KMS-11 (cell line): ENCODE data around the gene DBN1.
"Not testable (repeated sequence)": the region's sequence is repeated elsewhere in the genome, so short reads cannot be mapped to it uniquely, and the experiment has no call there.

ENCODE experiments used
- H2AFZ ChIP-seq: fragments of 200-600 bp; sonication (generic); 2 replicates; pipeline ENCODE4 v1.6.1; 2016; ENCODE audit warnings: antibody characterized with exemption, mixed run types, low read depth
- H3K27ac ChIP-seq: fragments of 200-600 bp; sonication (generic); 2 replicates; pipeline ENCODE4 v1.6.1; 2016; ENCODE audit warnings: mild to moderate bottlenecking, mixed run types
- H3K27me3 ChIP-seq: fragments of 200-600 bp; sonication (generic); 2 replicates; pipeline ENCODE4 v1.6.1; 2017; ENCODE audit warnings: mild to moderate bottlenecking, low read depth, mixed run types, moderate library complexity; ENCODE audit not compliant: insufficient read depth
- H3K36me3 ChIP-seq: fragments of 200-600 bp; sonication (generic); 2 replicates; pipeline ENCODE4 v1.6.1; 2017; ENCODE audit warnings: mild to moderate bottlenecking, mixed run types; ENCODE audit not compliant: insufficient read depth
- H3K4me1 ChIP-seq: fragments of 200-600 bp; sonication (generic); 2 replicates; pipeline ENCODE4 v1.6.1; 2016; ENCODE audit warnings: mild to moderate bottlenecking, low read depth, mixed run types; ENCODE audit not compliant: poor library complexity, severe bottlenecking
- H3K4me2 ChIP-seq: fragments of 200-600 bp; sonication (generic); 2 replicates; pipeline ENCODE4 v1.7.0; 2016; ENCODE audit warnings: mild to moderate bottlenecking, mixed run types
- H3K4me3 ChIP-seq: fragments of 200-600 bp; sonication (generic); IDR thresholded peaks from 2 replicates; pipeline ENCODE4 v1.6.1; 2017; ENCODE audit warnings: low read depth, low read length, mixed read lengths; ENCODE audit not compliant: insufficient read depth
- H3K79me2 ChIP-seq: fragments of 200-600 bp; sonication (generic); 2 replicates; pipeline ENCODE4 v1.6.1; 2016; ENCODE audit warnings: low read depth, mixed run types; ENCODE audit not compliant: insufficient read depth
- H3K9ac ChIP-seq: fragments of 200-600 bp; sonication (generic); 2 replicates; pipeline ENCODE4 v1.6.1; 2016; ENCODE audit warnings: mild to moderate bottlenecking, mixed run types
- H4K20me1 ChIP-seq: fragments of 200-600 bp; sonication (generic); 2 replicates; pipeline ENCODE4 v1.6.1; 2016; ENCODE audit warnings: mild to moderate bottlenecking, mixed run types; ENCODE audit not compliant: insufficient read depth
- TF ChIP-seq, protein P1 (sequence below): fragments of 200-600 bp; sonication (generic); conservative IDR thresholded peaks from 2 replicates; pipeline ENCODE4 v1.6.1; 2017; ENCODE audit warnings: low read depth, mild to moderate bottlenecking, antibody characterized with exemption, low read length, moderate library complexity, mixed read lengths

The DBN1 gene

DNA sequence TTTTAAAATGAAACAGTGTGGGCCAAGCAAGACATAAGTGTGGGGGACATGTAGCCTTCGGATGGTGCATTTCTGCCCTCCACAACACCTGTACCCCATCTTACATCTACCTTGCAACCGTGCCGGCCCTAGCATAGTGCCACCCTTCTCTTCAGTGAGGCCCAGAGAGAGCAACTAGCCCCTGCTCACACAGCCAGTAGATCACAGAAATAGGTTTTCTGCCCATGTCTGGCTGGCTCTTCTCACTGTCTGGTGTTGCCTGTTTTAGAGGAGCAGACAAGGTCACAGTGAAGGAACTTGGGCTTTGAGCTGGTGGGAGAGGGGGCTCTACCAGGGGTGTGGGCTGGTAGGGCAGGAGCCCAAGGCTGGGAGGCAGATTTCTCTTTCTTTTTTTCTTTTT, 12.8 kb upstream of the DBN1 start:
- Histone ChIP-seq H3K4me3 (no peak overlapping the region), H3K4me1 (peaks cover 5% of the 10 kb centered on the region), H3K4me2 (no peak overlapping the region), H3K9ac (no peak overlapping the region), H4K20me1 (no peaks in the 10 kb centered on the region), H3K79me2 (no peaks in the 10 kb centered on the region), H3K27me3 (no peaks in the 10 kb centered on the region), H3K36me3 (no peaks in the 10 kb centered on the region), H3K27ac (no peak overlapping the region), H2AFZ (no peak overlapping the region)
- TF ChIP-seq, protein P1, sequence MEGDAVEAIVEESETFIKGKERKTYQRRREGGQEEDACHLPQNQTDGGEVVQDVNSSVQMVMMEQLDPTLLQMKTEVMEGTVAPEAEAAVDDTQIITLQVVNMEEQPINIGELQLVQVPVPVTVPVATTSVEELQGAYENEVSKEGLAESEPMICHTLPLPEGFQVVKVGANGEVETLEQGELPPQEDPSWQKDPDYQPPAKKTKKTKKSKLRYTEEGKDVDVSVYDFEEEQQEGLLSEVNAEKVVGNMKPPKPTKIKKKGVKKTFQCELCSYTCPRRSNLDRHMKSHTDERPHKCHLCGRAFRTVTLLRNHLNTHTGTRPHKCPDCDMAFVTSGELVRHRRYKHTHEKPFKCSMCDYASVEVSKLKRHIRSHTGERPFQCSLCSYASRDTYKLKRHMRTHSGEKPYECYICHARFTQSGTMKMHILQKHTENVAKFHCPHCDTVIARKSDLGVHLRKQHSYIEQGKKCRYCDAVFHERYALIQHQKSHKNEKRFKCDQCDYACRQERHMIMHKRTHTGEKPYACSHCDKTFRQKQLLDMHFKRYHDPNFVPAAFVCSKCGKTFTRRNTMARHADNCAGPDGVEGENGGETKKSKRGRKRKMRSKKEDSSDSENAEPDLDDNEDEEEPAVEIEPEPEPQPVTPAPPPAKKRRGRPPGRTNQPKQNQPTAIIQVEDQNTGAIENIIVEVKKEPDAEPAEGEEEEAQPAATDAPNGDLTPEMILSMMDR: no peak

DNA sequence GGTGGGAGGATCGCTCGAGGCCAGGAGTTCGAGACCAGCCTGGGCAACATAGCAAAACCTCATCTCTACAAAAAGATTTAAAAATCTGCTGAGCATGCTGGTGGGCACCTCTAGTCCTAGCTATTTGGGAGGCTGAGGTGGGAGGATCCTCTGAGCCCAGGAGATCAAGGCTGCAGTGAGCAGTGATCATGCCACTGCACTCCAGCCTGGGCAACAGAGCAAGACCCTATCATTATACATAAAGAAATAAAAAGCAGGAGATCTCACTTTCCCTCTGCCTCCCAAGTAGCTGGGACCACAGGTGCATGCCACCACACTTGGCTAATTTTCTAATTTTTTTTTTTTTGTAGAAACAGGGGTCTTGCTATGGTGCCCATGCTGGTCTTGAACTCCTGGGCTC, 12.3 kb upstream of the DBN1 start:
- not testable (repeated sequence) for H3K27ac ChIP-seq, H3K79me2 ChIP-seq, H3K36me3 ChIP-seq, H3K4me2 ChIP-seq, H3K27me3 ChIP-seq, H3K9ac ChIP-seq, H4K20me1 ChIP-seq, H3K4me1 ChIP-seq, H2AFZ ChIP-seq, H3K4me3 ChIP-seq

DNA sequence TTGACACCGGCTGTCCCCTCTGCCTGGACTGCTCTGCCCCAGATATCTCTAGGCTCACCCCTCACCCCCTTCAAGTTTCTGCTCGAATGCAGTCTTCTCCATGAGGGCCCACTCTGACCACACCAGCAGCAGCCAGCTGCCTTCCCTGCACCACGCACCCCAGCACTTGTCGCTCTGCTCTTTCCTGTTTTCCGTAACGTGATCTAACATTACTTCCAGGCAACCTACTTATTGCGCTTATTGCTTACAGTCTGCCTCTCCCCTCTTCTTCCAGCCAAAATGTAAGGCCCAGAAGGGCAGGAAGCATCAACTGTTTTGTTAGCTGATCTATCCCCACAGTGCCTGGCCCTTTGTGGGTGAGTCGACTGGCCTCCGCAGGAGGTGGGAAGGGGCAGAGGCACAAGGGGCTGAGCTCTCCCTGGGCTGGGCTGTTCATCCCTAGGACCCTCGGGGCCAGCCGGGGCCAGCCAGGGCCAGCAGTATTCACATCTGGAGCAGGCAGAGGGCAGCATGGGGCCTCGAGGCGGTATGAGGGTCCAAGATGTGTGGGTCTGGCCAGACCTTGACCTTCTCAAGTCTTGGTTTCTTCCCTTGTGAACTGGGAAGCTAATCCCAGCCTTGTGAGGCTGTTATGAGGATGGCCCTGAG, 11.6 kb upstream of the DBN1 start:
- Histone ChIP-seq H3K4me1 (peaks cover 5% of the 10 kb centered on the region), H3K36me3 (no peaks in the 10 kb centered on the region), H3K4me3 (no peak overlapping the region), H3K27me3 (no peaks in the 10 kb centered on the region), H3K79me2 (no peaks in the 10 kb centered on the region), H3K4me2 (no peak overlapping the region), H3K27ac (no peak overlapping the region), H3K9ac (no peak overlapping the region), H2AFZ (no peak overlapping the region), H4K20me1 (no peaks in the 10 kb centered on the region)
- TF ChIP-seq, protein P1: no peak

DNA sequence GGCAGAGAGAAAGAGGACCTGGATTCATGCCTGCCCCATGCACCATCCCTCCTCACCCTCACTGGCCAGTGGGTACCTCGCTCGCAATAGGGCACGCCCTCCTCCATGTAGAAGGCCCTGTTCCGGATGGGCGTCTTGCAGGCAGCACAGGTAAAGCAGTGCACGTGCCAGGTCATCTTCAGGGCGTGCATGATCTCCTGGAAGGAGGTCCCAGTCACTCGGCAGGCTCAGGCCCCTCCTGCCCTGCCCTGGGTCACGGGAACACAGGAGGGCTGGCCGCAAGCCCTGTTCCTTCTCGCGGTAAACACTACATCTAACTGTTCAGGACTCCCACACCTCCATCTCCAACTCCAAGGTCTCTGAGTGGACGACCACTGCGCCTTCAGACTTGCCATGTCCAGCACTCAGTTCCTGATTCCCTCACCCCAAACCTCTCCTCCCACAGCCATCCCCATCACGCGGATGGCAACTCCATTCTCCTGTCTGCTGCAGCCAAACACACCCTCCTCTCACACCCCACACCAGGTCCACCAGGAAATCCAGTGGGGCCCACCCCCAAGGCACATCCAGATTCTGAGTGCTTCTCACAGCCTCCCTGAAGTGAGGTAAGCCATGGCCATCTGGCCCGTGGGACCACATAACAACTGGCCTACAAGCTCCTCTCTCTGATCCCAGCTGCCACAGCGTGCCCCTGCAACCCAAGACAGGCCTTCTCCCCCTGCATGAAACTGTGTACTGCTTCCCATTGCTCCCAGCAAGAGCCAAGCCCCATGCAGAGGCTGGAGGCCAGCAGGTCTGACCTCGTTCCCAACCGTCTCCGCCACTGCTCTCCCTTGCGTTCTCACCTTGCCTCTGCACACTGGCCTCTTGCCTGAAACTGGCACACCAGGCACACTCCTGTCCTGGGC, 10.8 kb upstream of the DBN1 start:
- H3K9ac ChIP-seq: no peak overlapping the region
- H2AFZ ChIP-seq: no peak overlapping the region
- no peak overlapping the region for H3K4me2 ChIP-seq
- TF ChIP-seq, protein P1: no peak
- H3K4me1 ChIP-seq: peaks cover 5% of the 10 kb centered on the region
- H4K20me1 ChIP-seq: no peaks in the 10 kb centered on the region
- H3K27me3 ChIP-seq: no peaks in the 10 kb centered on the region
- H3K4me3 ChIP-seq: no peak overlapping the region
- no peak overlapping the region for H3K27ac ChIP-seq
- no peaks in the 10 kb centered on the region for H3K36me3 ChIP-seq
- H3K79me2 ChIP-seq: no peaks in the 10 kb centered on the region

DNA sequence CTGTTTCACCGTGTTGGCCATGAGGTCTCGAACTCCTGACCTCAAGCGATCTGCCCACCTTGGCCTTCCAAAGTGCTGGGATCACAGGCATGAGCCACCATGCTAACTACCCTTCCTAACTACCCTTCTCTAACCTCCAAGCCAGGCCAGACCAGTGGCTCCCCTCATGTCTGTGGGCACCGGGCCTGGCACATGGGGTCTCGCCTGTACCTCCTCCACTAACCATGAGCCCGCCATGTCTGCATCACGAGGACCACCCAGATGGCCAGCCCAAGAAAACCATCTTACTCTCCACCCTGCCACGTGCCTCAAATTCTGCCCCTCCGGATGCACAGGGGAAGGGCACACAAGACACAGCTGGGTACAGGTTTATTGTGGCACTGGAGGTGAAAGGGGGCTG, 9.6 kb upstream of the DBN1 start:
- Histone ChIP-seq H3K4me2 (no peak overlapping the region), H3K4me3 (no peak overlapping the region), H3K4me1 (no peaks in the 10 kb centered on the region), H3K27ac (no peak overlapping the region), H3K36me3 (no peaks in the 10 kb centered on the region), H3K9ac (no peak overlapping the region), H3K27me3 (no peaks in the 10 kb centered on the region), H3K79me2 (no peaks in the 10 kb centered on the region), H2AFZ (no peak overlapping the region), H4K20me1 (no peaks in the 10 kb centered on the region)
- TF ChIP-seq, protein P1: no peak
